ENCODE data around the gene C1QTNF3.

Gene C1QTNF3

DNA sequence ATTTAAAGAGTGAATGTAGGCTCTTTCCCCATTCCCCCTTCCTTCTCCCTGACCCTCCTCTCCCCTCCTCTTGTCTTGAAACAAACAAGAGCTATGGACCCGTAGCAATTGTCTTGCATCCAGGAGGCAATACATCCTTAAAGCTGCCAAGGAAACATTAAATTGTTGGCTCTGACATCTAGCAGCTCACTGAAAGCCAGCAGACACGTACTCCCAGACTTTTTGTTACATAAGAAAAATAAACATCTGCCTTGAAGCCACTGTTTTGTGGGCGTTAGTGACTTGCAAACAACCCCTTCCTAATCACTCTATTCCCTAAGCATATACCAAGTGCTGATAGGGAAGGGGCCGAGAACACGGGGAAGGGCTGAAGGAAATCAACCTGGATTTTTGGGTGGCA, 67.2 kb downstream of the C1QTNF3 start:
- H3K27me3 ChIP-seq (ENCODE audit: control insufficient read depth, insufficient read depth, low read length) = no peaks in the 10 kb centered on the region
- H3K4me3 ChIP-seq (ENCODE audit: low read depth, low read length) = no peak overlapping the region
- no peak overlapping the region for H3K9ac ChIP-seq (ENCODE audit: low read depth, low read length)
- peaks cover 38% of the 10 kb centered on the region for H3K4me1 ChIP-seq (ENCODE audit: control insufficient read depth, insufficient read depth, low read length)
- H3K36me3 ChIP-seq (ENCODE audit: control insufficient read depth, insufficient read depth, low read length) = no peaks in the 10 kb centered on the region
- H3K27ac ChIP-seq (ENCODE audit: low read depth, low read length) = no peak overlapping the region
- no peaks in the 10 kb centered on the region for H3K9me3 ChIP-seq (ENCODE audit: control insufficient read depth, insufficient read depth, low read length)

DNA sequence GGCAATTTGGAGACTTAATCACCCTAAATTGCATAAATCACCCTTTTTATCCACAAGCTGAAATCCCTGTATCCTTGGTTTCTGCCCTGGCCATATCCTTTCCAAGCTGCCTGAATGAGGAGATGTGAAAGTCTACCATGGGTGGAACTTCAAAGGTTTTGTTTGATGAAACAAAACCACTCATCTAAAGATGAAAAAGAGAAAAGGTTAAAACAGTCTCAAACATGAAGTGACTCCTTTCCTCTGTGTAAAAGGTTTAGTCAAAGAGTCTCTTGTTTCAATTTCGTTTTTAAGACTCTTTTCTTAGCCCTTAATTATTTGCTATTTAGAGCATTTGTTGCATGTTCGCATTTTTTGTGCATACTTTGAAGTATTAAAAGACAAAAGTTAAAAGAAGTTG, 69.7 kb downstream of the C1QTNF3 start:
- Histone ChIP-seq H3K27ac (ENCODE audit: low read depth, low read length) (no peak overlapping the region), H3K4me1 (ENCODE audit: control insufficient read depth, insufficient read depth, low read length) (peaks cover 22% of the 10 kb centered on the region), H3K4me3 (ENCODE audit: low read depth, low read length) (no peak overlapping the region), H3K9me3 (ENCODE audit: control insufficient read depth, insufficient read depth, low read length) (no peaks in the 10 kb centered on the region), H3K9ac (ENCODE audit: low read depth, low read length) (no peak overlapping the region), H3K36me3 (ENCODE audit: control insufficient read depth, insufficient read depth, low read length) (no peaks in the 10 kb centered on the region), H3K27me3 (ENCODE audit: control insufficient read depth, insufficient read depth, low read length) (no peaks in the 10 kb centered on the region)

- Histone ChIP-seq H3K27ac (ENCODE audit: low read depth, low read length) (no peak overlapping the region), H3K9me3 (ENCODE audit: control insufficient read depth, insufficient read depth, low read length) (no peaks in the 10 kb centered on the region), H3K27me3 (ENCODE audit: control insufficient read depth, insufficient read depth, low read length) (no peaks in the 10 kb centered on the region), H3K9ac (ENCODE audit: low read depth, low read length) (no peak overlapping the region), H3K4me1 (ENCODE audit: control insufficient read depth, insufficient read depth, low read length) (peaks cover 3% of the 10 kb centered on the region; the same call in 1 of the 2 replicates), H3K4me3 (ENCODE audit: low read depth, low read length) (no peak overlapping the region), H3K36me3 (ENCODE audit: control insufficient read depth, insufficient read depth, low read length) (no peaks in the 10 kb centered on the region)
Observed at GRCh38 chr5:33969572-33970452, 73.2 kb downstream of the C1QTNF3 start.

DNA sequence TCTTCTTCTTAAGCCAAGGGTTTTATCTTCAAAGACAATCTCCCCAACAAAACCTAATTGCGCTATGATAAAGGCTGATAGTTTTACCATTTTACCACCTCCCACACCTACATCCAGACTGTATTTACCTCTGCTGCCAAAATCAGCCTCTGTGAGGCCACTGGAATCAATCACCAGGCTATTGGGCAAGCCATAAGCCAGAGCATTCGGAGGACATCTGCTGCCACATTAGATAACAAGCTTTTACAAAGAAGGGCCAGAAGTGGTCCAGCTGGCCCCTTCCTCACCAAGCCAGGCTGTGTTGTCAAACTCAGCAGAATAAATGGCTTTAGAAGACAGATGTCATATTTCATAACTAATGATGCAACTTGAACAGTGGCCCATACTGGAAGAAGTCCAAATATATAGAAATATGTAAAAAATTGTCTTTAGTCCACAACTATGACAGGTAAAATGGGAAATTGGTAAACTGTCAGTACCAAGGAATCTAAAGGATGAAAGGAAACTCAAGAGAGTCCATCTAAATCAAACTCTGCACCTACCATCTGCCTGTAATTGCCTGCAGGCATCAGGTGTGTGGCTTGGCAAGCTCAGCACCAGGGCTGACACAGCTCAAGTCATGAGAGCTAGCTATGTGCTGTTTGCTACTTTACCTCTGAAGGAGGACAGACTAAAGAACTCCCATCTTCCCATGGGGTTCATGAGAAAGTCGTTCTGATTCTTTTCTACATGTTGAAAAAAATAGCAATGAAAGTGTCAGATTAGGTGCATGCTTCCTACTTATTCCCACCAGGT, 74.6 kb downstream of the C1QTNF3 start:
- Histone ChIP-seq H3K4me1 (ENCODE audit: control insufficient read depth, insufficient read depth, low read length) (peaks cover 3% of the 10 kb centered on the region; the same call in 1 of the 2 replicates), H3K9ac (ENCODE audit: low read depth, low read length) (no peak overlapping the region), H3K4me3 (ENCODE audit: low read depth, low read length) (no peak overlapping the region), H3K27ac (ENCODE audit: low read depth, low read length) (no peak overlapping the region), H3K9me3 (ENCODE audit: control insufficient read depth, insufficient read depth, low read length) (no peaks in the 10 kb centered on the region), H3K27me3 (ENCODE audit: control insufficient read depth, insufficient read depth, low read length) (no peaks in the 10 kb centered on the region), H3K36me3 (ENCODE audit: control insufficient read depth, insufficient read depth, low read length) (no peaks in the 10 kb centered on the region)

All from HUES48 (cell line).